BJ (cell line): ENCODE results near the gene MED13L. TPM values are rescaled to one million over a fixed set of nuclear protein-coding genes. Genes with fewer than 3 reads are reported as not detected.

Experiments used
- CTCF ChIA-PET: fragments of 350-600 bp; formaldehyde crosslinking; extraction: SDS; loops from one replicate; lab custom pipeline; 2021; ENCODE audit warnings: antibody characterized with exemption, inconsistent platforms; lab: Yijun Ruan, JAX
- POLR2A ChIA-PET: fragments of 300-600 bp; sonication (Branson Sonifier 250); formaldehyde crosslinking; extraction: SDS; loops from one replicate; lab custom pipeline; 2021; ENCODE audit warnings: antibody characterized with exemption; lab: Charles Lee
- DNase-seq: peaks from one replicate; pipeline ENCODE4 v3.0.0-alpha.2; 2011; ENCODE audit warnings: low read depth
- H3K27me3 ChIP-seq: 2 replicates; pipeline ENCODE4 v1.6.0; 2011; ENCODE audit warnings: low read length; ENCODE audit not compliant: control insufficient read depth, insufficient read depth
- H3K36me3 ChIP-seq: 2 replicates; pipeline ENCODE4 v1.5.1; 2011; ENCODE audit warnings: low read length; ENCODE audit not compliant: control insufficient read depth, insufficient read depth
- H3K4me3 ChIP-seq: 2 replicates; pipeline ENCODE4 v1.5.1; 2011; ENCODE audit warnings: low read depth, mild to moderate bottlenecking, control low read depth, low read length
- CTCF ChIP-seq: IDR thresholded peaks from 2 replicates; pipeline ENCODE4 v1.5.1; 2011; ENCODE audit warnings: low read depth, mild to moderate bottlenecking, control low read depth, inconsistent platforms, low read length, moderate library complexity; ENCODE audit not compliant: insufficient read depth
- polyA plus RNA-seq: library from polyadenylated mRNA; depleted of rRNA; stranded (reverse); fragments of >200 nt; gene quantifications from 2 replicates; pipeline ENCODE4 v1.2.3, GENCODE V29; 2011

Gene MED13L
- polyA plus RNA-seq, 1 experiment, result 43.7 TPM

GRCh38 chr12:116101991-116102390, 175.5 kb downstream of the MED13L start:
- no peak for TF ChIP-seq CTCF

GRCh38 chr12:116099652-116100432, 177.7 kb downstream of the MED13L start:
- DNase-seq, result no peak
- H3K27me3 ChIP-seq, result no peaks in the 10 kb centered on the region
- POLR2A ChIA-PET, result no interaction called here
- no peak overlapping the region for H3K4me3 ChIP-seq
- TF ChIP-seq CTCF, result no peak
- no peaks in the 10 kb centered on the region for H3K36me3 ChIP-seq
- CTCF ChIA-PET, result interaction anchor here (0.6 to 1.0 kb wide), 2 partner anchors 13 to 59 kb away, joined by 3 read pairs; no protein-coding TSS in a partner anchor

More at GRCh38 chr12:116101991-116102390, 175.5 kb downstream of the MED13L start:
- Histone ChIP-seq H3K36me3 (no peaks in the 10 kb centered on the region), H3K4me3 (no peak overlapping the region), H3K27me3 (no peaks in the 10 kb centered on the region)
- DNase-seq, result no peak
- POLR2A ChIA-PET, result no interaction called here
- CTCF ChIA-PET, result interaction anchor here (1.6 kb wide), 1 partner anchor 21 kb away, joined by 4 read pairs; no protein-coding TSS in a partner anchor

GRCh38 chr12:116096874-116097273, 180.6 kb downstream of the MED13L start:
- H3K27me3 ChIP-seq, result no peaks in the 10 kb centered on the region
- TF ChIP-seq CTCF, result no peak
- no peaks in the 10 kb centered on the region for H3K36me3 ChIP-seq
- CTCF ChIA-PET, result interaction anchor here (0.9 kb wide), 1 partner anchor 13 kb away, joined by 3 read pairs; no protein-coding TSS in a partner anchor
- no peak for DNase-seq
- POLR2A ChIA-PET, result no interaction called here
- H3K4me3 ChIP-seq, result no peak overlapping the region

- no peaks in the 10 kb centered on the region for H3K27me3 ChIP-seq
- no peaks in the 10 kb centered on the region for H3K36me3 ChIP-seq
- no peak for TF ChIP-seq CTCF
- CTCF ChIA-PET, result no interaction called here
- no peak for DNase-seq
- POLR2A ChIA-PET, result no interaction called here
- no peak overlapping the region for H3K4me3 ChIP-seq
Measured at GRCh38 chr12:116094475-116094874, 183.0 kb downstream of the MED13L start.

GRCh38 chr12:116093915-116094314, 183.6 kb downstream of the MED13L start:
- H3K36me3 ChIP-seq, result no peaks in the 10 kb centered on the region
- no peak for DNase-seq
- no peaks in the 10 kb centered on the region for H3K27me3 ChIP-seq
- no peak for TF ChIP-seq CTCF
- POLR2A ChIA-PET, result no interaction called here
- CTCF ChIA-PET, result interaction anchor here (0.6 kb wide), 1 partner anchor 34 kb away, joined by 3 read pairs; no protein-coding TSS in a partner anchor
- no peak overlapping the region for H3K4me3 ChIP-seq
